Cerebellar cortex (tissue), 1 donor: ENCODE results near the gene SLC9A3.

Source experiments
- DNase-seq: peaks from one replicate; pipeline ENCODE4 v3.0.0-alpha.2; 2015; ENCODE audit warnings: low spot score

SLC9A3 gene

DNA sequence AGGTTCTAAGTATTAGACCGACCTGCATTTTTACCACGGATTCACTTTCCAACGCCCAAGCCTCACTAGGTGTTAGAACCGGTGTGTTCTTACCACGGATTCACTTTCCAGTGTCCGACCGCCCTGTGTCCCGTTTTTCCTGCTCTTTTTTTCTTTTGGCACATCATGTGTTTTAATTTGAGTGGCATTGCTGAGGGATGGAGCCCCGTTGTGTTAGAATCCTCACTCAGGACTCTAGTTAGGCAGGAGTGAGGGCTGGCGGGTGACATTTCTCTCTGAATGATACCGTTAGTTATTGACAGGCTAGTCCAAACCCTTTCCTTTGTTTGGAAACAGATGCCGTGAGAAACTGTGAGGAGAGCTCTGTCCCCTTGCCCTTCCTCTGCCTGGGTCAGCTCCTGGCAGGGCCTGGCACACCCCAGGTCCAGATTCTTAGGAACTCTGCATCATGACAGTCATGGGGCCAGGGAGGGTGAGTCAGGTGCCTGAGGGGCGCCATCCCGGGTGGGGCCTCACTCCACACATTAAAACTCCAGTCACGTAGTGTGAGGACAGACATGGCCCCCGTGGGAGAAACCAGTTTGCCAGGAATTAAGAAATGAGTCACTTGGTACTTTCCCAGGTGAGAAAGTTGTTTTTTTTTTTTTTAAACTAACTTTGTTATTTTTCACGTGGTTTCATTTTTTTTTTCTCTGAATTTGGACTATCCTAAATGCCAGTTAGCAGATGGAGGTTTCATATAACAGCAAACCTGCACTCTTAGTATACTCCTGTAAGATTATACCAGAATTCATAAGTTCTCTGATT is 65.5 kb downstream of the SLC9A3 start:
- DNase-seq, result no peak

DNA sequence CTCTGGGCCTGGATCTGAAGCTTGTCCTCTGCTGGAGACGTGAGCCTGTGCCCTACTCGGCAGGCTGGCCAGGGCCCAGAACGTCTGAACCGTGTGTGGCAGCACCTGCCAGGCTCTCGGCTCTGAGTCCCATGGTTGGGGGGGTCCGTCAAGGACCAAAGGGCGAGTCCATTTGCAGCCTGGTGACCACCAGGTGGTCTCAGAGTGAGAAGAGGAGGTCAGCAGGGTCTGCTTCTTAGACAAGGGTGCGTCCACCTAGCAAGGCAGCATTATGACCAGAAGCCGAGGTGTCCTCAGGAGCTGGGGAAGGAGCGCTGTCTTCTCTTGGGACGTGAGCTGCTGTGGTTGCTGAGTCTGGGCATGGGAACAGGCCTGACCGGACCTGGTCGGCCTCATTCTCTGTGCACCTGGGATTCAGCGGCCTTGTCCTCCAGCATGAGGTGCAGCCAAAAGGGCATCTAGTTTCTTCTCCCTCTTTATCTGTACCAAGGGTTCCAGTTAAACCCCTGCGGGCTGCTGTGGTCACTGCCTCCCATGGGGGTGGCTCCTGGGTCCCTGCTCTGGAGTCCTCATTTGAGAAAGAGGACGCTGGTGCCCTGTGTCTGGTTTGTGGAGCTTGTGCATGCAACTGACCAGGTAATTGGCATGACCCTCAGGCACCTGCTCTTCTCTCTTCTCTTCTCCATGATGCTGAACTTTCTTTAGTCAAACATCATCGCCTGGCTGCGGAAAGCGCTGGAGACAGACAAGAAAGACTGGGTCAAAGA is 66.9 kb downstream of the SLC9A3 start:
- no peak for DNase-seq

DNA sequence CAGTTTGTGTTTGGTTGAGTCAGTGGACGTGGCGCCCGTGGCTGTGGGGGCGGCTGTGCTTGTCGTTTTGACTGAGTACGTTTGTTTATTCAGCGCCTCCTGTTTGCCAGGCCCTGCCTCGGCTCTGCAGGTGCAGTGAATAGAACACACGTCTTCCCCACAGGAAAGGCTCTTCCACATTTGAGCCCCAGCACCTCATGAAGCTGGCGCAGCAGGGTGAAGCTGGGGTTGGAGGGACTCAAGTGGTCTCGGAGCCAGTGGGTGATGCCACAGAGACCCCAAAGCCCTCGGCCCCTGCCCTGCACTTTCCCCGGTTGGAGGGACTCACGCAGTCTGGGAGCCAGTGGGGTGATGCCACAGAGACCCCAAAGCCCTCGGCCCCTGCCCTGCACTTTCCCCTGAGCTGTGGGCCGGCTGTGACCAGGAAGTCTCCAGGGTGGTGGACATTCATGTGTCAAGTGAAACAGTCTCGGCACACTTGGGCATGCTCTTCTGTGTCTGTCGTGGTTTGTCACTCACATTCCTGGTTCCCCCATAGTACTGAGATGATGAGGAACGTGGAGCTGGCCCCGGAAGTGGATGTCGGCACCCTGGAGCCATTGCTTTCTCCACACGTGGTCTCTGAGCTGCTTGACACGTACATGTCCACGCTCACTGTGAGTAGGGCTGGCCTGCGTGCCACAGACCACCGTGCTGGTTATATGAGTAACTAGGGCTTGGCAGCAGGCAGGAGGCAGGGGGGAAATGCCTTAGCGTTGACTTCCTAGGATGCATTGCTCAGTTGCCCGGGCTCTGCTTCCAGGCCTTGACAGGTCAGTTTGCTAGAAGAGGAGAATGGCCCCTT is 67.7 kb downstream of the SLC9A3 start:
- no peak for DNase-seq

DNA sequence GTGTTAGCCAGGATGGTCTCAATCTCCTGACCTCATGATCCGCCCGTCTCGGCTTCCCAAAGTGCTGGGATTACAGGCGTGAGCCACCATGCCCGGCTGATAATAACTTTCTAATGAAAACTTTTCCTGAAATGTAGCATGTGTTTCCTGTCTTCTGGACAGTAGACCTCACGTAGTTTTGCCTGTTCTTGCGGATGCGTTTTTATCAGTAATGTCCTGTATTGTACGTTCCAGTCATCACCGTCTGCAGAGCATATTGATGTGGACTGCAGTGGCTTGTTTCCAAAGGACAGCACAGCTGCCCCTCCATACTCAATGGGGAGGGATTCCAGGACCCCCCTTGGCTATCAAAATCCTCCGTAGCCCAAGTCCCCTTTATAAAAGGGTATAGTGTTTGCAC is 68.4 kb downstream of the SLC9A3 start:
- no peak for DNase-seq

DNA sequence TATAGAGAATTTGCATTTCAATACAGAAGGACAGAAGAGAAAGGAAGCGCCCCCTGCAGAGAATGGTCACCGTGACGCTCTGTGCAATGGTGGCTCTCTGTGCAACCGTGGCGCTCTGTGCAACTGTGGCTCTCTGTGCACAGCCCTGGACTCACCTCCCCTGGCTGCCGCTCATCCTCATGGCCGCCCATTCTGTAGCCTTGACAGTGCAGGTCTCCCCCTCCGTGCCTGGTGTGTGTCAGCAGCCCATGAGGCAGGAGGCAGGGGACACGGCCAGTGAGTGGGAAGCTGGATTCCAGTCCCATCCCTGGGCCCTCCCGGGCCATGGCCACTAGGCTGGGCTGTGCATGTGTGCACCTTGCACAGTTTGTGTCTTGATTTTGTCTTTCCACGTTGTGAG is 69.3 kb downstream of the SLC9A3 start:
- DNase-seq, result no peak

DNA sequence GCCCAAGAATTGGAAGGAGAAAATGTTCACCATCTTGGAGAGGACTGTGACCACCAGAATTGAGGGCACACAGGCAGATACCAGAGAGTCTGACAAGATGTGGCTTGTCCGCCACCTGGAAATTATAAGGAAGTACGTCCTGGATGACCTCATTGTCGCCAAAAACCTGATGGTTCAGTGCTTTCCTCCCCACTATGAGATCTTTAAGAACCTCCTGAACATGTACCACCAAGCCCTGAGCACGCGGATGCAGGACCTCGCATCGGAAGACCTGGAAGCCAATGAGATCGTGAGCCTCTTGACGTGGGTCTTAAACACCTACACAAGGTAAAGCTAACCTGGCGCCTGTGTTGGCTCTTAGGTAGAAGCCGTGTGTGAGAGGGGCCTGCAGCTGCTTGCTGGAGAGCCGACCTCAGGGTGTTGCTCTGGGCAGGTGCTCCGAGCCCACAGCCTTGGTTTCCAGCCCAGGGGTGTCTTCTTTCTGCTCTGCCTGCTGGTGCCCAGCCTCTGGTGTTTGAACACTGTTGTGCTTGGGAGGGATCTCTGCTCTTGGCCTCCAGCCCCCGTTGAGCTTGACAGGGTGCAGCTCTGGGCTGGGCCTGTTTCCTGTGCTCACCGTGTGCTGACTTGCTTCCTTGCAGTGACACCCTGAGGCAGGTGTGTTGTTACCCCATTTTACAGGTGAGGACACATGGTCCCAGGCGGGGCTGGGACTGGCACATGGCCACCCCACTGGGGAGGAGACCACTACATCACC is 70.3 kb downstream of the SLC9A3 start:
- DNase-seq, result no peak

DNA sequence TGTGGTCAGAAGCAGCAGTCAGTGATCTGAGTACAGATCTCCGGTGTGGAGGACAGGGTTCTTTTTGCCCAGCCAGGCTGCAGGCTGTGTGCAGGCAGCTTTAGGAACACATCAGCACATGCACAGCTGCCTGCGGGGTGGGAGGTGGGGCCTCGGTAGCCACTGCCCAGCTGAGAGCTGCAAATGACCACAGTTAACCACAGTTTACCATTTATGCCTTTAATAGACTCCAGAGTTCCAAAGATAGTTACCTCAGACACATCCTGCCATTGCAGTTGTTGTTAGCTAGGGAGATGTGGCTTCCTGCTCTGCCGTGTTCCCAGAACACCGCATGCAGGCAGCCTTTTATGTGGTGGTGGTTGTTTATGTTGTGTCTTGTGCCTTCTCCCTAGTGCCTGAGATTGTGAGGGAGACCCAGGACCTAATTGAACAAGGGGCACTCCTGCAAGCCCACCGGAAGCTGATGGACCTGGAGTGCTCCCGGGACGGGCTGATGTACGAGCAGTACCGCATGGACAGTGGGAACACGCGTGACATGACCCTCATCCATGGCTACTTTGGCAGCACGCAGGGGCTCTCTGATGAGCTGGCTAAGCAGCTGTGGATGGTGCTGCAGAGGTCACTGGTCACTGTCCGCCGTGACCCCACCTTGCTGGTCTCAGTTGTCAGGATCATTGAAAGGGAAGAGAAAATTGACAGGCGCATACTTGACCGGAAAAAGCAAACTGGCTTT is 71.1 kb downstream of the SLC9A3 start:
- no peak for DNase-seq

DNA sequence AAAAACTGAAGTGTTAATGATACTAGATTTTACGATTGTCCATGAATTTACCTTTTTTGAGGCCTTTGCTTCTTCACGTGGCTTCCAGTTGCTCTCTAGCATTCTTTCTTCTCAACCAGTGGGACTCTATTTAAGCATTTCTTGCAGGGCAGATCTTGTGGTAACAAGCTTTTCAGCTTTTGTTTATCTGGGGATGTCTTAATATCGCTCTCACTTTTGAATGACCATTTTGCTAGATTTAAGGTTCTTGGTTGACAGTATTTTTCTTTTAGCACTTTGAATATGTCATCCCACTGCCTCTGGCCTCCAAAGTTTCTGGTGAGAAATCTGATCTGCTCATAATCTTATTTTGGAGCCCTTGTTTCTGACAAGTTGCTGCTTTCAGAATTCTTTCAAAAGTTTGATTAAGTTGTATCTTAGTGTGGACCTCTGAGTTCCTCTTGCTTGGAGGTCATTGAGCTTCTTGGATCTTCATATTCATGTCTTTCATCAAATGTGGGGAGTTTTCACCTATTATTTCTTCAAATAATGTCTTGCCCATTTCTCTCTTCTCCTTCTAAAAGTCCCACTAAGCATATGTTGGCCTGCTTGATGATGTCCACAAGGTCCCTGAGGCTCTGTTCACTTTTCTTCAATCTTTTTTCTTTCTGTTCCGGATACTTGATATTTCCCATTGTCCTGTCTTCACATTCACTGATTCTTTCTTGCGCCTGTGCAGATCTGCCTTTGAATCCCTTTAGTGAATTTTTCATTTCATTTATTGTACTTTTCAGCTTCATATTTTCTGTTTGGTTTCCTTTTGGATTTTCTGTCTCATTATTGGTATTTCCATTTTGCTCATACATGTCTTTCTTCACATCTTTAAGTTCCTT is 72.4 kb downstream of the SLC9A3 start:
- no peak for DNase-seq

DNA sequence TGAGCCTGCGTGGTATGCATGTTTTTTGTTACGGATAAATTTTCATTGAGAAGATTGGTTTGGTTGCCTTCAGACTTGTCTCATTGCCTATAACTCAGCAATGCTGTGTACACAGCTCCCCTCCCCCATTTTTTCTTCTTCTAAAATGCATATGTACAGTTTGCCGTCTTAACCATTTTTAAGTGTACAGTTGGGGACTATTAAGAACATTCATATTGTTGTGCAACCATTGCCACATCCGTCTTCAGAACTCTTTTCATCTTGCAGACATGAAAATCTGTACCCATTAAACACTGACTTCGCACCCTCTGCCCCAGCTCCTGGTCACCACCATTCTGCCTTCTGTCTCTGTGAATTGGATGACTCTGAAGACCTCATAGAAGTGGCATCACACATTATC is 75.1 kb downstream of the SLC9A3 start:
- DNase-seq, result no peak

DNA sequence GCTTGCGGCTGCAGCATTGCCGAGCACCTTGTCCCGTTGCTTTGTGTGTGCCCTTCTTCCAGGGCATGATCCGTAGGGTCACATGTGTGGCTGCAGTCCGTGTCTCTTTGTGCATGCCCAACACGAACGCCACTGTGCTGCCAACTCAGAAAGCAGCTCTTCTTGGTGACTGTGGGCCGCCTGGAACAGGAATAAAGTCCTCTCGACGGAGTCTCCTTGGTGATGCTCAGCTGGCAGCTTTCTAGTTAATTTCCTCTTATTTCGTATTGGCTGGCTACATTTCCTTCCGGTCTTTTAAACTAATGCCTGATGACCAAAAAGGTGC is 75.5 kb downstream of the SLC9A3 start:
- DNase-seq, result no peak

DNA sequence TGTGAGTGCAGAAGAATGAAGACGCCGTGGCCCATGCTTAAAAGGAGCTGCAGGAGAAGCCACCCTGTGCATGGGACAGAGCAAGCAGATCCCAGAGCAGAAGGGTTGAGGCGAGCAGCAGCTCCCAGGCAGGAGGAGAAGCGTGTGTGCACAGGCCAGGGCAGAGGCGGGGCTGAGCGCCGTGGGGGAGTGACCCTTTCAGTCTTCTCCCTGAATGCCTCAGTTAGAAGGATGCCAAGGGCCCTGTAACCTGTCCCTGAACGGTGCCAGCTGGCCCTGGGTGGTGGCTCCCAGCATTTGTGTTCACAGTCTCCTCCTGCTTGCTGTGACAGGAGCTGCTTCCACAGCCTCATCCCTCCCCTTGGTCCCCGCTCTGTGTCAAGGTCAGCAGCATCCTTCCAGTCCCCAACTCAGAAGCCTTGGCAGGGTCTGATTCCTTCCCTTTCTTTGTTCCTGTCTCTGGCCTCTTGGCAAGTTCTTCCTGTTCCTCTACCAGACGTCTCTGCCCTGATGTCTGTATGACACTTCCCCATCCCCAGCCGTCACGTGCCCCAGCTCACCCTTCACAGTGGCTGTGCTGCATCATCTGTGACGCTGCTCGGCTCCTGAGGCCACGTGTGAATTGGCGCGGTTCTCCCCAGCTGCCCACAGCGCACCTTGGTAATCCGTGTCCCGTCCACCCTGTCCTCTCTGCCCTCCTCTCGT is 76.0 kb downstream of the SLC9A3 start:
- DNase-seq, result no peak

DNA sequence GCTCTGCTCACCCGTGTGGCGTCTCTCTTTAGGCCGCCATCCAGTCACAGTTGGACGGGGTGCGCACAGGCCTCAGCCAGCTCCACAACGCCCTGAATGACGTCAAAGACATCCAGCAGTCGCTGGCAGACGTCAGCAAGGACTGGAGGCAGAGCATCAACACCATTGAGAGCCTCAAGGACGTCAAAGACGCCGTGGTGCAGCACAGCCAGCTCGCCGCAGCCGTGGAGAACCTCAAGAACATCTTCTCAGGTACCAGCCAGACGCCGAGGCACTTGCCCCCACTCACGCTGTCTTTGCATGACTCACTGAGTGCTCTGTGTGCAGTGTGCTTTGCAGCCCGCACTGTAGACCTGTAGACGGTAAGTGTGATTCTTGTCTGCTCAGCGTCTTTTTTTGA is 76.7 kb downstream of the SLC9A3 start:
- DNase-seq, result no peak

DNA sequence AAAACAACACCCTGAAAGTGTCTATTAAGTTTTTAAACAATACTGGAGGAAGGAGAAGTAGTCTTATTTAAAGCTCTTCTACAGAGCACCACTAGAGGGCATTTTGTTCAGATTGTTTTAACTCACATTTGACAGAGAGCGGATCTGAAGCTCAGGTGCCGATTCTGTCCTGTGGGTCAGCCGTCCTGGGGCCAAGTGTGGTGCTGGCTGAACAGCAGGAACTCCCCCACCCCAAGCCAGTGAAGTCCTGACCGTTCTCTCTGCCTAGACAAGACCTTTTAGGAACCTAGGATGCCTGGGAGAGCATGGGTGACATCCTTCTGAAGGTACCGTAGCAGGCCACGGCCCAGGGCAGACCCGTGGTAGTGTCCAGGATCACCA is 77.4 kb downstream of the SLC9A3 start:
- DNase-seq, result peak; percentile 60

DNA sequence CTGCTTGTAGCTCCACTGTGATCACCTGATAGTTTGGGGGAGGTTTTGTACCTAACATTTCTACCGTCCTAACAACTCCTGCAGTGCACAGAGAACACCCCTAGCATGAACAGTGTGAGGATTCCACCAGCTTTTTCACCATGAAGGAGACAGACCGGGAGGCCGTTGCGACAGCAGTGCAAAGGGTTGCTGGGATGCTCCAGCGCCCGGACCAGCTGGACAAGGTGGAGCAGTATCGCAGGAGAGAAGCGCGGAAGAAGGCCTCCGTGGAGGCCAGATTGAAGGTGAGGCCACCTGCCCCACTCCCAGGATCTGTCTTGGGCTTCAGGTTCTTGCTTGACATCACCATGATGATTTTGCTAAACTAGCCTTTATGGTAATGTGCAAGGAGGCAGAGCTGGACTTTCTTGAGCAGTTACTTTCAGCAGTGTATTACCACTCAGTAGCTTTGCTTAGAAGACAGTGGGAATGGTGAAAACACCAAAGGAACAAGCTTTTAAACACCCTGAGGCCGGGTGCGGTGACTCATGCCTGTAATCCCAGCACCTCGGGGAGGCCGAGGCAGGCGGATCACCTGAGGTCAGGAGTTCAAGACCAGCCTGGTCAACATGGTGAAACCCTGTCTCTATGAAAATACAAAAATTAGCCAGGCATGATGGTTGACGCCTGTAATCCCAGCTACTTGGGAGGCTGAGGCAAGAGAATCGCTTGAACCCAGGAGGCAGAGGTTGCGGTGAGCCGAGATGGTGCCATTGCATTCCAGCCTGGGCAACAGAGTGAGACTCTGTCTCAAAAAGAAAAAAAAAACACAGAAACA is 78.0 kb downstream of the SLC9A3 start:
- DNase-seq, result no peak

DNA sequence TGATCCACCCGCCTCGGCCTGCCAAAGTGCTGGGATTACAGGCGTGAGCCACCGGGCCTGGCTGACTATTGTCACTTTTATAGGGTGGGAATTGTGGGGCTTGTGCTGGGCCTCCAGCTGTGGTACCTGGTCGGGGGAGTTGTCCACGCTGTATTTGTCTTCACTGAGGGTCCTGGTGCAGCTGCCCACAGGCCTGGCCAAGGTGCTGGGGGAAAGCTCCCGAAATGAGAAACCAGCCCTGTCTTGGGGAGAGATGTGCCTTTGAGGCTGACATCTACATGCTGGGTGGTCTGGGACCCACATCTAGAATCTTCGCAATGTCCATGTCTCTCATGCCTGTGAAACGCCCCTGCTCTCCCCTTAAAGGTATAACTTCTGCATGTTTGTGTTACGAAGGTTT is 78.7 kb downstream of the SLC9A3 start:
- no peak for DNase-seq

DNA sequence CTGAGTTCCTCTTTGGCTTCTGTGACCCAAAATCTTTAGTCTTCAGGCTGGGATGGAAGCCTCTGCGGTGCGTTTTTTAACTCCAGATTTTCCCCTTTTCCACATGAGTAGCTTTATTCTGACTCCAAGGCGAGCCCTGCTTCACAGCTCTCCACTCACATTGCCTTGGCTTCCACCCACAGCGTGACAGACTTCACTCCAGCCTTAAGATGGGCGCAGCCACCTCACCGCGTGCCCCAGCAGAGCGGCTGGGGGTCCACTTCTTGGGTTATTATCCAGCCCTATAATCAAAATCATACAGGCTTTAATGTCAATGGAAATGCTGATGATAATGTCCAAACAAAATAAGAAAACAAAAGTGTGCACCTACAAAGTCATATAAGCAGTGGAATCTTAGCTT is 80.0 kb downstream of the SLC9A3 start:
- DNase-seq, result no peak

DNA sequence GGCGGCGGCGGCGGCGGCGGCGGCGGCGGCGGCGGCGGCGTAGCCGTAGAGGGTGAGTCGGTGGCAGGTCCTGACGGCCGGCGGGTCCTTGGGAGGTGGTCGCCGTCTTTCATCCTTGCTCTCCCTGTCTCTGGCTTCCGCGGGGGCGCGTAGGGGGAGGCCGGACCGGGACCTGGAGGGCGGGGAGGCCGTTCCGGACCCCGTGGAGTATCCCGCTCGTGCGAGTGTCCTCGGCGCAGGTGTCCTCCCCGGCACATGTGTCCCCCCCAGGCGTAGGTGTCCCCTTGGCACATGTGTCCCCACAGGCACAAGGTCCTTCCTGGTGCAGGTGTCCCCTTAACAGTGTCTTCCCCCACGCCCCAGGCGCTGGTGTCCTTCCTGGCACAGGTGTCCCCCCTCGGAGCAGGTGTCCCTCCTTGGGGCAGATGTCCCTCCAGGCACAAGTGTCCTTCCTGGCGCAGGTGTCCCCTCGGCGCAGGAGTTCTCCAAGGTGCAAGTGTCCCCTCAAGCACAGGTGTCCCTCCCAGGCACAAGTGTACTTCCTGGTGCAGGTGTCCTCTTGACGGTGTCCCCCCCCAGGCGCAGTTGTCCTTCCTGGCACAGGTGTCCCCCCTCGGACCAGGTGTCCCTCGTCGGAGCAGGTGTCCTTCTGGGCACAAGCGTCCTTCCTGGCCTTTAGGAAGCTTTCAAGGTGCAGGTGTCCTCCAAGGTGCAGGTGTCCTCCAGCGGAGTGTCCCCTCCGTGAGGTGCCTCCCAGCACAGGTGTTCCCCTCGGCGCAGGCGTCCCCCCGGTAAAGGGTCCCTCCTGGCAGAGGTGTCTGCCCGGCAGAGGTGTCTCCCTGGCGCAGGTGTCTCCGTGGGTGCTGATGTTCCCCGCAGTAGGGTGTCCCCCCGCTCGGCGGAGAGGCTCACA is 80.8 kb downstream of the SLC9A3 start:
- DNase-seq, result peak; percentile 12
